H9 (cell line): ENCODE measurements around the gene JARID2. TPM values are rescaled to one million over a fixed set of nuclear protein-coding genes. Genes with fewer than 3 reads are reported as not detected.
A peak's percentile ranks its signal among the peaks of the same experiment; 100 is the strongest.

Experiments used
- DNase-seq: peaks from one replicate; pipeline ENCODE4 v3.0.0-alpha.2; 2017
- H2AFZ ChIP-seq: one replicate; pipeline ENCODE4 v1.6.1; 2013; ENCODE audit warnings: mild to moderate bottlenecking, low read length, control low read depth, moderate library complexity
- H2AK5ac ChIP-seq: 2 replicates; pipeline ENCODE4 v1.6.1; 2013; ENCODE audit warnings: low read length, control low read depth, mixed read lengths; ENCODE audit not compliant: insufficient read length
- H2BK120ac ChIP-seq: one replicate; pipeline ENCODE4 v1.6.1; 2013; ENCODE audit warnings: low read depth, mild to moderate bottlenecking, low read length, control low read depth, inconsistent platforms; ENCODE audit not compliant: poor library complexity, severe bottlenecking
- H2BK12ac ChIP-seq: 2 replicates; pipeline ENCODE4 v1.6.1; 2013; ENCODE audit warnings: low read length, control low read depth, mixed read lengths, low read depth; ENCODE audit not compliant: insufficient read length
- H2BK15ac ChIP-seq: 2 replicates; pipeline ENCODE4 v1.6.1; 2013; ENCODE audit warnings: low read depth, low read length, control low read depth
- H2BK20ac ChIP-seq: one replicate; pipeline ENCODE4 v1.6.1; 2013; ENCODE audit warnings: low read depth, mild to moderate bottlenecking, low read length, control low read depth, inconsistent platforms; ENCODE audit not compliant: poor library complexity, severe bottlenecking
- H2BK5ac ChIP-seq: 2 replicates; pipeline ENCODE4 v1.6.1; 2013; ENCODE audit warnings: low read length, control low read depth, mixed read lengths; ENCODE audit not compliant: insufficient read length
- H3K14ac ChIP-seq: 2 replicates; pipeline ENCODE4 v1.6.1; 2013; ENCODE audit warnings: low read length, control low read depth; ENCODE audit not compliant: insufficient read depth
- H3K18ac ChIP-seq: 2 replicates; pipeline ENCODE4 v1.6.1; 2013; ENCODE audit warnings: low read depth, mild to moderate bottlenecking, mixed read lengths, low read length, control low read depth; ENCODE audit not compliant: insufficient read length
- H3K23ac ChIP-seq: 2 replicates; pipeline ENCODE4 v1.6.1; 2013; ENCODE audit warnings: low read length, control low read depth, mixed read lengths, low read depth; ENCODE audit not compliant: insufficient read length
- H3K23me2 ChIP-seq: 2 replicates; pipeline ENCODE4 v1.6.1; 2013; ENCODE audit warnings: low read depth, mild to moderate bottlenecking, mixed read lengths, low read length, control low read depth; ENCODE audit not compliant: insufficient read length, poor library complexity, severe bottlenecking
- H3K27ac ChIP-seq: 2 replicates; pipeline ENCODE4 v1.5.1; 2013; ENCODE audit warnings: low read length, control low read depth, mixed read lengths, low read depth; ENCODE audit not compliant: insufficient read length
- H3K27me3 ChIP-seq: 2 replicates; pipeline ENCODE4 v1.6.1; 2013; ENCODE audit warnings: low read length, control low read depth, inconsistent platforms; ENCODE audit not compliant: insufficient read depth
- H3K4ac ChIP-seq: 2 replicates; pipeline ENCODE4 v1.6.1; 2013; ENCODE audit warnings: low read depth, mild to moderate bottlenecking, control low read depth, inconsistent platforms, low read length, moderate library complexity
- H3K4me1 ChIP-seq: 2 replicates; pipeline ENCODE4 v1.6.1; 2013; ENCODE audit warnings: low read length, control low read depth, inconsistent platforms; ENCODE audit not compliant: insufficient read depth
- H3K4me2 ChIP-seq: 2 replicates; pipeline ENCODE4 v1.6.1; 2013; ENCODE audit warnings: low read length, control low read depth, mixed read lengths; ENCODE audit not compliant: insufficient read length, insufficient read depth
- H3K56ac ChIP-seq: 2 replicates; pipeline ENCODE4 v1.6.1; 2013; ENCODE audit warnings: low read depth, mild to moderate bottlenecking, mixed read lengths, low read length, control low read depth; ENCODE audit not compliant: insufficient read length
- H3K79me1 ChIP-seq: 2 replicates; pipeline ENCODE4 v1.6.1; 2013; ENCODE audit warnings: low read depth, mild to moderate bottlenecking, moderate library complexity, low read length, control low read depth, inconsistent platforms; ENCODE audit not compliant: insufficient read depth, poor library complexity, severe bottlenecking
- H3K79me2 ChIP-seq: 2 replicates; pipeline ENCODE4 v1.6.1; 2013; ENCODE audit warnings: low read length, control low read depth, inconsistent platforms; ENCODE audit not compliant: insufficient read depth
- H3K9ac ChIP-seq: 2 replicates; pipeline ENCODE4 v1.6.1; 2013; ENCODE audit warnings: low read length, control low read depth, mixed read lengths; ENCODE audit not compliant: insufficient read length; ENCODE audit errors: extremely low read depth
- H3K9me3 ChIP-seq: one replicate; pipeline ENCODE4 v1.6.1; 2013; ENCODE audit warnings: low read depth, low read length, inconsistent platforms; ENCODE audit not compliant: control insufficient read depth
- H3T11ph ChIP-seq: one replicate; pipeline ENCODE4 v1.6.1; 2013; ENCODE audit warnings: mild to moderate bottlenecking, low read length, control low read depth, inconsistent platforms
- H4K20me1 ChIP-seq: one replicate; pipeline ENCODE4 v1.6.1; 2013; ENCODE audit not compliant: control insufficient read depth, insufficient read length, insufficient read depth
- H4K5ac ChIP-seq: 2 replicates; pipeline ENCODE4 v1.6.1; 2013; ENCODE audit warnings: low read depth, mild to moderate bottlenecking, mixed read lengths, low read length, control low read depth; ENCODE audit not compliant: insufficient read length
- H4K8ac ChIP-seq: replicated peaks from 2 replicates; pipeline ENCODE4 v1.6.1; 2013; ENCODE audit warnings: low read length, control low read depth, mixed read lengths, low read depth; ENCODE audit not compliant: insufficient read length
- H4K91ac ChIP-seq: 2 replicates; pipeline ENCODE4 v1.6.1; 2013; ENCODE audit warnings: low read depth, mild to moderate bottlenecking, moderate library complexity, mixed read lengths, low read length, control low read depth; ENCODE audit not compliant: insufficient read length
- H3K27ac Mint-ChIP-seq, 3 experiments: 2 replicates in 2 of 3; 3 replicates in 1 of 3; pipeline ENCODE4 v1.8.0; 2020 to 2021; ENCODE audit warnings: mixed read lengths in 3 of 3, mild to moderate bottlenecking in 1 of 3, moderate library complexity in 1 of 3
- H3K27me3 Mint-ChIP-seq: 2 replicates; pipeline ENCODE4 v1.8.0; 2021; ENCODE audit warnings: low read depth, mild to moderate bottlenecking, moderate library complexity, mixed read lengths
- H3K36me3 Mint-ChIP-seq, 3 experiments: 2 replicates in 2 of 3; 3 replicates in 1 of 3; pipeline ENCODE4 v1.8.0; 2020 to 2021; ENCODE audit warnings: low read depth in 3 of 3, mixed read lengths in 3 of 3; ENCODE audit not compliant: insufficient read depth in 1 of 3
- H3K4me1 Mint-ChIP-seq, 2 experiments: 2 replicates each; pipeline ENCODE4 v1.8.0; 2020; ENCODE audit warnings: mixed read lengths in 2 of 2
- H3K4me3 Mint-ChIP-seq, 2 experiments: 2 replicates in 1 of 2; 3 replicates in 1 of 2; pipeline ENCODE4 v1.8.0; 2020 to 2021; ENCODE audit warnings: mild to moderate bottlenecking in 2 of 2, mixed read lengths in 2 of 2, moderate library complexity in 1 of 2
- H3K9me3 Mint-ChIP-seq, 2 experiments: 2 replicates in 1 of 2; 3 replicates in 1 of 2; pipeline ENCODE4 v1.8.0; 2020; ENCODE audit warnings: mild to moderate bottlenecking in 2 of 2, mixed read lengths in 2 of 2, moderate library complexity in 1 of 2
- CTCF ChIP-seq: fragments of 200-600 bp; sonication (generic); conservative IDR thresholded peaks from 3 replicates; pipeline ENCODE4 v1.8.0; 2021; ENCODE audit warnings: antibody characterized with exemption, mild to moderate bottlenecking
- whole genome bisulfite sequencing: extraction: QIAGEN DNeasy Blood & Tissue Kit; methylation state at CpG from one replicate; pipeline ENCODE4 v1.1.7; 2013; ENCODE audit warnings: missing lambda C conversion rate, low lambda C conversion rate, mixed read lengths; ENCODE audit not compliant: insufficient read length; ENCODE audit errors: extremely low coverage; 5-methylcytosine and 5-hydroxymethylcytosine counted together
- total RNA-seq: library from RNA; stranded (reverse); gene quantifications from 2 replicates; pipeline ENCODE4 v1.2.1, GENCODE V29; 2021

JARID2 gene
- total RNA-seq, 1 experiment from 2014 or later: 174 TPM

GRCh38 chr6:15519681-15520080, 273.8 kb downstream of the JARID2 start:
- Histone ChIP-seq H3K23me2 (no peaks in the 10 kb centered on the region), H3K4ac (no peak overlapping the region), H3K56ac (no peak overlapping the region), H4K20me1 (no peaks in the 10 kb centered on the region), H3K79me1 (no peaks in the 10 kb centered on the region), H4K8ac (no peak overlapping the region), H3K27ac (no peak overlapping the region), H2BK15ac (no peak overlapping the region), H4K91ac (no peak overlapping the region), H2AK5ac (no peak overlapping the region), H2BK120ac (no peak overlapping the region), H3K27me3 (no peaks in the 10 kb centered on the region), H3K79me2 (no peaks in the 10 kb centered on the region), H3K23ac (no peak overlapping the region), H2BK5ac (no peak overlapping the region), H2AFZ (no peak overlapping the region), H3K4me1 (no peaks in the 10 kb centered on the region), H3T11ph (no peak overlapping the region), H3K18ac (no peak overlapping the region), H3K9ac (no peak overlapping the region), H4K5ac (no peak overlapping the region), H3K14ac (no peak overlapping the region), H2BK20ac (no peak overlapping the region), H2BK12ac (no peak overlapping the region), H3K9me3 (no peaks in the 10 kb centered on the region), H3K4me2 (no peak overlapping the region)
- no peak overlapping the region for H3K4me3 Mint-ChIP-seq
- WGBS: no CpG with 5 or more reads among the region's 6 CpGs
- peaks cover 0 to 6% of the 10 kb centered on the region in 2 experiments; a peak in 1 of 4 replicates for H3K4me1 Mint-ChIP-seq
- H3K9me3 Mint-ChIP-seq: peaks cover 8 to 14% of the 10 kb centered on the region in 2 experiments; a peak in 4 of 5 replicates
- H3K27ac Mint-ChIP-seq: peak overlapping the region in 2 of 3 experiments; percentile 42 to 65; a peak in 4 of 7 replicates
- peaks cover 8% of the 10 kb centered on the region for H3K27me3 Mint-ChIP-seq
- peaks cover 79 to 99% (median 97%) of the 10 kb centered on the region in 3 experiments for H3K36me3 Mint-ChIP-seq
- DNase-seq: no peak
- no peak for TF ChIP-seq CTCF
